HG03432 (cell line): ENCODE data around the gene CYB561.

Experiments used
- ATAC-seq: cut with Tn5 transposase; IDR thresholded peaks from one replicate; pipeline ENCODE4 v1.9.1; 2021; ENCODE audit warnings: mild to moderate bottlenecking, moderate library complexity; ENCODE audit not compliant: unreplicated experiment

The CYB561 gene, protein sequence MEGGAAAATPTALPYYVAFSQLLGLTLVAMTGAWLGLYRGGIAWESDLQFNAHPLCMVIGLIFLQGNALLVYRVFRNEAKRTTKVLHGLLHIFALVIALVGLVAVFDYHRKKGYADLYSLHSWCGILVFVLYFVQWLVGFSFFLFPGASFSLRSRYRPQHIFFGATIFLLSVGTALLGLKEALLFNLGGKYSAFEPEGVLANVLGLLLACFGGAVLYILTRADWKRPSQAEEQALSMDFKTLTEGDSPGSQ

GRCh38 chr17:63445954-63446752, at the start of gene CYB561:
CYB561 (minus strand) TSS chr17:63446306; CDS start chr17:63437547, 8,759 bp downstream.
- ATAC-seq: peak; percentile 68

DNA sequence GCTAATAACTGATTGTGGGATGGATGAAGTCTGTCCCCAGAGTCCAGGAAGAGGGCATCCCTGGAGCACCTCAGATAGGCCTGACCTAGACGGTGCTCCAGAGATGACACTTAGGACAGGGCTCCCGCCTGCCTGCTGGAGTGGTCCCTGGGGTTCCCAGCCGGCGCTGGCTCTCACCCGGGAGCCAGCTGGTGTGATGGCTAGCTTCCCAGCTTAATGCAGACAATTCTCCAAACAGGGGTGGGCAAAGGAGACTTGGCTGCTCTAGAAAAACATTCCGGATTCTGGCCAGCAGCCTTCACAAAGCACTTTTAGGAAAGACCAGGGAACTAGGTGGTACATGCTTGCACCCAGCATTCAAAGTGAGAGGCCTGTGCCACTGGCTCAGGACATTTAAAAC, 49.4 kb upstream of the CYB561 start:
- ATAC-seq: no peak

DNA sequence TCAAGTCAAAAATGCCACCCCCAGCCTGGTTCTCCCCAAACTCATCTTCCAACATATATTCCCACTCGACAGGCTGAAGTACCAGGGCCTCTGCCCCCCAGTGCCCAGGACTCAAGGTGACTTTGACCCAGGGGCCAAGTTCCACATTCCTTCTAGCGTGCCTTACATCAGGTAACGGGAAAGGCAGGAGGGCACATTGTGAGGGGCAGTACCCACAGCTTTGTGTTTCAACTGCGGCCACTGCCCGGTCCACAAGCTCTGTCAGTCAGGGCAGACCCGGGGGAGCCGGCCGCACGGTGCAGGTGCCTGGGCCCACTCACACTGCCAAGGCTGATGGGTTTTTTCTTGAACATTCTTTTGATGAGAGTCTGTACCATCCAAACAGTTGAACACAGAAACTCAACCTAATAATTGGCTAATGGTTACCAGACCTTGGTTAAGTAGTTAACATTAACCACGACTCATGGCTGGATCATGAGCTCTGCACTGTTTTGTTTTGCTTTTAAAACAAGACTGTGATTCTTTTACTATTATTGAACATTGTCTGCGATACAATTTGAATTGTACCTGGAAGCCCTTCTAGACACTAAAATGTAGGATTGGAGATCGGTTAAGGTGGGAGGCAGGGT, 48.3 kb upstream of the CYB561 start:
- no peak for ATAC-seq

DNA sequence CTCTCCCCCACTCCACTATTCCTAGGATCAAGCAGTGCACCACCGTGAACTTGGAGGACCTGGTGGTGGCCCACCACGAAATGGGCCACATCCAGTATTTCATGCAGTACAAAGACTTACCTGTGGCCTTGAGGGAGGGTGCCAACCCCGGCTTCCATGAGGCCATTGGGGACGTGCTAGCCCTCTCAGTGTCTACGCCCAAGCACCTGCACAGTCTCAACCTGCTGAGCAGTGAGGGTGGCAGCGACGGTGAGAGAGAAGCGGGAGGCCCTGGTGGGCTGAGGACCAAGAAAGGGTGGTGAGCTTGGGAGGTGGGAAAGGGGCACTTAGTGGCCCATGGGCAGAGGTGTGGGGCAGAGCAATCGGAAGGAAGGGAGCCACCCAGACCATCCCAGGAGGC, 47.3 kb upstream of the CYB561 start:
- ATAC-seq: no peak

DNA sequence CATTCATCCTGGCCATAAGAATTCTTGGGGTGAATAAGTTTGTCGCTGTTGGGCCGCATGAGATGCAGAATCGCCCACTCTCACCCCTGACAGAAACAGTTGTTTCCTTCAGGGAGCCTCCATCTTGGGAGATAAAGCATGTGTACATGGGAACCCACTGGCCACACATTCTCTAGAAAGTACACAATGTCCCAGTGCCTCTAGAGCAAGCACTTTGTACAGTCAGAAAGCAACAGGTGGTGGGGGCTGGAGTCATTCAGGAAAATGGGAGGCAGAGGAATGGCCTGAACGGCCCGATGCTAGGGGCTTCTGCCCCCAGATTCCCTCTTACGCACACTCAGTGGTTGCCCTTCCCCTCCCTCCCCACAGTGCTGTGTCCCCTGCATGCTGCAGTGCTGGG, 46.8 kb upstream of the CYB561 start:
- no peak for ATAC-seq

DNA sequence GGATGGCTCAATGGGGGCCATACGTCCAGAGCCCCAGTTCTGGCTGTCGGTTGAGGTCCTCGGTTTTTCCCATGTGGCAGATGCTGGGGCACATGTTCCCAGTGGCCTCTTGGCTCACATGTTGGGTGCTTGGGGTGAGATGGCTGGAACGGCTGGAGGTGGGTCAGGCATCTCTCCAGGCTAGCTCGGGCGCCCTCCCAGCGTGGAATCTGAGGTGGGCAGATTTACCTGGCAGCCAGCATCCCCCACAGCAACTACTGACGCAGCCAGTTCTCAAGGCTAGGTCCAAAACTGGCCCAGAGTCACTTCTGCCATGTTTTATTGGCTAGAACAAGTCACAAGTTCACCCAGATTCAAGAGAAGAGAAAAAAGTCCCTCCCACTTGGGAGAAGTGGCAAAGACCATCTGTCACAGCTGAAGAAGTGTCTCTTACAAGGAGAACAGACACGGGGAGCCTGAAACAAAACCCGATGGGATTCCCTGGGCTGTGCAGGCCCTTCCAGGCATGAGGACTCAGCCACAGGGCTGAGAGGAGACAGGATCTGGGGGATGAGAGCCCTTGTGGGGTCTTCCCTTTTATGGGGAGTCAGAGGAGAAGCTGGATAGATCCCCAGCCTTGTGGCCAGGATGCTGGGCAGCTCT, 46.0 kb upstream of the CYB561 start:
- no peak for ATAC-seq

GRCh38 chr17:63491413-63491812, 45.3 kb upstream of the CYB561 start:
- ATAC-seq: no peak

- no peak for ATAC-seq
Measured at GRCh38 chr17:63490858-63491400, 44.8 kb upstream of the CYB561 start.

- ATAC-seq: no peak
Measured at GRCh38 chr17:63490329-63490728, 44.2 kb upstream of the CYB561 start.

DNA sequence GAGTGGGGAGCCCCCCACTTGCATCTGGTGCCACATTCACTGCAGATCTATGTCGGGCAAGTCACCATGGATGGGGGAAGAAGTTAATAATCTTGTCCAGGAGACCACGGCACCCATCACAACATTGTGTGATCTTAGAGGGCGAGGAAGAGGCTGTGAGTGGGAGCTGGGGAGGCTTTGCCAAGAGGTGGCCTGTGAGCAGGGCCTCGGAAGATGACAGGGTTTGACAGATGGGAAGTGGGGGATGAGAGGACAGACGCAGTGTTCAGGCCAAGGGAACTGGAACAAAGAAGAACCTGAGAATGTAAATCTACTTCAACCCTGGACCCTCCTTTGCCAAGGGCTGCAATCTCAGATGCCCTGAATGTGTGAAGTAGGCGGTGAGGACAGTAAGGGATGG, 43.2 kb upstream of the CYB561 start:
- ATAC-seq: no peak

DNA sequence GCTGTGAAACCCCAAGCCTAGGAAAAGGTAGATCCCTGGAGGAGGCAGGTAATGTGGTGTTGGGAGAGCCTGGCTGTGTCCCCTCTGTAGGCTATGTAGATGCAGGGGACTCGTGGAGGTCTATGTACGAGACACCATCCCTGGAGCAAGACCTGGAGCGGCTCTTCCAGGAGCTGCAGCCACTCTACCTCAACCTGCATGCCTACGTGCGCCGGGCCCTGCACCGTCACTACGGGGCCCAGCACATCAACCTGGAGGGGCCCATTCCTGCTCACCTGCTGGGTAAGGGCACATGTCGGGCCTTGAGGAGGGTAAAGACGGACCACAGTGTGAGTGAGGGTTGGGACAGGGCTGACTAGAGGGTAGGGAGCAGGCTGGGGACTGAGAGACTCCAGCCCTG, 42.7 kb upstream of the CYB561 start:
- no peak for ATAC-seq

DNA sequence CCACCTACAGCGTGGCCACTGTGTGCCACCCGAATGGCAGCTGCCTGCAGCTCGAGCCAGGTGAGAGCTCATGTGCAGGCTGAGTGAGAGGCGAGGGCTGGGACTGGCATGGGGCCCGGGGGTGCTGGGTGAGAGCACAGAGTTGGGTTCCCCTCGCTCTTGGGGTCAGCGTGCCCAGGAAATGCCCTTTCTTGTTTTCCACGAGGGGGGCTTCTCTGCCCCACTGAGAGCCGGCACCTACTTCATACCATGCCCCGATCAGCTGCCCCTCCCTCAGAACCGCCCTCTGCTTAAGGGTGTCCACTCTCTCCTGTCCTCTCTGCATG, 40.9 kb upstream of the CYB561 start:
- ATAC-seq: no peak

DNA sequence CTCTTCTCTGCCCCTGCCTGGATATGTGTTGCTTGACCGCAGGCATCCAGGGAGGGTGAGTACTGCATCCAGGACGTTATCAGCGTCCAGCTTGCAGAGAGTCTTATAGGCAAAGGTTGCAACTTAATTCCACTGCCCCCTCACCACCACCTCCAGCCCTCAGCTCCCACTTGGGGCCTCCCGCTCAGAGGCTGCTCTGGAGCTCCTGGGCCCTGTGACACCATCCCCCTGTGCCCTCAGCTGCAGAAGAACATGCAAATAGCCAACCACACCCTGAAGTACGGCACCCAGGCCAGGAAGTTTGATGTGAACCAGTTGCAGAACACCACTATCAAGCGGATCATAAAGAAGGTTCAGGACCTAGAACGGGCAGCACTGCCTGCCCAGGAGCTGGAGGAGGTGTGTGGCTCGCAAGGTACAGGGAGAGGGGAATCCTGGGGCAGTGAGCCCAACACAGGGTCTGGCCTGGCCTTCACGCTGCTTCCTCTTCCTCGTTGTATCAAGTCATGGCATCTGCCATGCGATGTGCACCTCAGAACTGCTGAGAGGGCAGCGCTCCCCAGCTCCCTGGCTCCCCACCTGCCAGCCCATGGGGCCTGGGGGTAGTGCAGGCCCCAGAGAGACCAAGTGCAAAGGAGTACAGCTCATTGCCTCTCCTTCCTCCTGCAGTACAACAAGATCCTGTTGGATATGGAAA, 40.4 kb upstream of the CYB561 start:
- ATAC-seq: no peak

DNA sequence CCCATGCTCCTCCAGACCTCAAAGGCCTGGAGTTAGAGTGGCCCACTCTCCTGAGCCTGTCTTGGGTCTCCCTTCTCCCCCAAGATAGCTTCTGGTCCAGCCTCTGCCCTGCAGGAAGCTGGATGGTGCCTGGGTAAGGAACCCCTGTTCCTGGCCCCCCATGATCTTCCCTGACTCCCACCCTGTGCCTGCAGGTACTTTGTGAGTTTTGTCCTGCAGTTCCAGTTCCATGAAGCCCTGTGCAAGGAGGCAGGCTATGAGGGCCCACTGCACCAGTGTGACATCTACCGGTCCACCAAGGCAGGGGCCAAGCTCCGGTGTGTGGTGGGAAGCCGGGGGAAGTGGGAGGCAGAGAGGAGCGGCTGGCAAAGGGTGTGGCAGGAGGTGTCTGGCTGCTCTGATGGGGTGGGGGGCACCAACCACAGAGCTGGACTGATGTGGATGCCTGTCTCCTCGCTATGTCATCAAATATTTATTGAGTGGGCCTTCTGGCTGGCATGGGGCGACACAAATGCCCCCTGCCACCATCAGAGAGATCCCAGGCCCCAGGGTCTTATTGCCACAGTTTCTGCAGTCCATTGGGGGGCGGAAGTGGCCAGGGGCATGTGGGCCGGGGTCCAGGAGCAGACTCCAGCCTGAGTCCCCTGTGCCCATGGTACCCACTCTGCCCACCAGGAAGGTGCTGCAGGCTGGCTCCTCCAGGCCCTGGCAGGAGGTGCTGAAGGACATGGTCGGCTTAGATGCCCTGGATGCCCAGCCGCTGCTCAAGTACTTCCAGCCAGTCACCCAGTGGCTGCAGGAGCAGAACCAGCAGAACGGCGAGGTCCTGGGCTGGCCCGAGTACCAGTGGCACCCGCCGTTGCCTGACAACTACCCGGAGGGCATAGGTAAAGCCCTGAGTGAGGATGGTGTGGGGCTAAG, 37.8 kb upstream of the CYB561 start:
- no peak for ATAC-seq

GRCh38 chr17:63483038-63483437, 36.9 kb upstream of the CYB561 start:
- no peak for ATAC-seq

DNA sequence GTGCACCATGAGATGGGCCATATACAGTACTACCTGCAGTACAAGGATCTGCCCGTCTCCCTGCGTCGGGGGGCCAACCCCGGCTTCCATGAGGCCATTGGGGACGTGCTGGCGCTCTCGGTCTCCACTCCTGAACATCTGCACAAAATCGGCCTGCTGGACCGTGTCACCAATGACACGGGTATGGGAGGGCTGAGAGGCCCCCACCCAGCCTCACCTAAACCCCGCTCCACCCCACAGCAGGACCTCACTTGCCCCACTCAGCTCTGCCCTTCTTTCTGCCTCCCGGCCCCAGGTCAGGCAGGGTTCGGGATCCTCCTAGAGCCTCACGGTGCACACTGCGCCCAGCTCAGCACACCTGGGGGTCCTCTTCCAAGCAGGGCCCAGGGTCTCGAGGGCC, 36.4 kb upstream of the CYB561 start:
- ATAC-seq: no peak

GRCh38 chr17:63481488-63481870, 35.4 kb upstream of the CYB561 start:
- no peak for ATAC-seq

DNA sequence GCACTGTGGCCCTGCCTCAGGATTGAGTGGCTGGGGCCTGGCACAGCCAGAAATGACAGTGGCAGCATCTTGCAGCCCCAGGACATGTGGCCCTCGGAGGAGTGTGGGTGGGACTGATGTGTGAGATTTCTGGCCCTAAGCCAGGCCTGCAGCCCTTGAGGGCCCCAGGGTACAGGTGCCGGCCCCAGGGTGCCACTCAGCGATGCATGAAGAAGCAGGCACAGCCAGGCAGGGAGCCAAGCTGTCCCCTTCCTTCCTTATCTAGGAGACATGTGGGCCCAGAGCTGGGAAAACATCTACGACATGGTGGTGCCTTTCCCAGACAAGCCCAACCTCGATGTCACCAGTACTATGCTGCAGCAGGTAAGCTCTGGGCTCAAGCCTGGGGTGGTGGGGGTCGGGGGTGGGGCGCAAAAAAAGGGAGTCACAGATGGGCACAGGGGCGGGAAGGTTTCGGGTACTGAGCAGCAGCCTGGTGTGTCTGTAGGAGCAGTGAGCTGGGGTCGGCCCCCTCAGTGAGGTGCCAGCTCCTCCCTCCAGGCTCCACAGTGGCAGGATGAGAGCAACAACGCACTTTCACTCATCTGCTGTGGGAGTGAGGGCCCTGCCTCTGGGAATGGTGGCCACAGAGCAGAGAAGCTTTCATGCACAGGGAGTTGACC, 34.9 kb upstream of the CYB561 start:
- no peak for ATAC-seq

DNA sequence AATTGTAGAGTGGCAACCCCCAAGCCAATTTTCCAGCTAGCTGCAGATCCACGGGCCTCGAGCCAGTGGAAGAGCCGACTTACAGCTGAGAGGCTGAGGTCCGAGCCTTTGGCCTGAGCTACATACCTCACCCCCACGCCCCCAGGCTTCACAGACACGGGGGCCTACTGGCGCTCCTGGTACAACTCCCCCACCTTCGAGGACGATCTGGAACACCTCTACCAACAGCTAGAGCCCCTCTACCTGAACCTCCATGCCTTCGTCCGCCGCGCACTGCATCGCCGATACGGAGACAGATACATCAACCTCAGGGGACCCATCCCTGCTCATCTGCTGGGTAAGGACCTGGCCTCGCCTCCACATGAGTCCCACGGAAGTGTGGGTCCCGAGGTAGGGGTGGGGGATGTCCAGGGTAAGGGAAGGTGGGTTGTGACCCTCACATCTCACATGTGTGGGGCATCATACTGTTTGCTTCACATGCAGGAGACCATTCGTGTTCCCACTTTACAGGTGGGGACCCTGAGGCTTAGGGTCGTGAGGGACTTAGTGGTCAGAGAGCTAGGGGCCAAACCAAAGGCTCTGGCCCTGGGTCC, 34.2 kb upstream of the CYB561 start:
- no peak for ATAC-seq
